NCI-H774 (cell line): ENCODE results near the gene KRT23.

ENCODE experiments used
- DNase-seq: peaks from one replicate; lab custom pipeline; 2025; lab: John Stamatoyannopoulos, UW

Gene KRT23

GRCh38 chr17:40937384-40937819 is at the start of gene KRT23:
KRT23 (minus strand) TSS chr17:40937646; CDS start chr17:40936603, 1,043 bp downstream.
- no peak for DNase-seq

- DNase-seq = no peak
Observed at GRCh38 chr17:40986920-40987319, 49.5 kb upstream of the KRT23 start.

DNA sequence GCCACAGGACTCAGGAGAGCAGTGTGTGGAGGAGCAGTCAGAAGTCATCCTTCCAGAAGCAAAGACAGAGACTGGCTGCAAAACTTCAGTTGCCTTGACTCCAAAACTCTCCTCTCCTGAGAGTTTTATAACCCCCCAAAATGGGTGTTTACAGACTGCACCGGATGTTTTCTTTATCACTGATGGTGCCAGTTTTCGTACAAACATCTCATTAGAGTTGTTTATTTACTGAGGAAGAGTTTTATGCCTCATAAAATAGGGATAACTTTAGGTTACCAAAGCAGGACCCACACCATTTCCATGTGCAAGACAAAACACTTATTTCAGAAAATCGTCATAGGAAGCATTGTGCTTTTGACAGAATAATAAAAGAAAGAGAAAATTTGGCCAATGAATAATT is 46.8 kb upstream of the KRT23 start, which contains the start of gene KRT40:
Gene KRT40 (minus strand): TSS at position 101 of the 400 bp plus-strand sequence. CDS start 53 bp downstream, at position 48.
- DNase-seq = no peak

GRCh38 chr17:40981115-40981514 is 43.7 kb upstream of the KRT23 start:
- no peak for DNase-seq

DNA sequence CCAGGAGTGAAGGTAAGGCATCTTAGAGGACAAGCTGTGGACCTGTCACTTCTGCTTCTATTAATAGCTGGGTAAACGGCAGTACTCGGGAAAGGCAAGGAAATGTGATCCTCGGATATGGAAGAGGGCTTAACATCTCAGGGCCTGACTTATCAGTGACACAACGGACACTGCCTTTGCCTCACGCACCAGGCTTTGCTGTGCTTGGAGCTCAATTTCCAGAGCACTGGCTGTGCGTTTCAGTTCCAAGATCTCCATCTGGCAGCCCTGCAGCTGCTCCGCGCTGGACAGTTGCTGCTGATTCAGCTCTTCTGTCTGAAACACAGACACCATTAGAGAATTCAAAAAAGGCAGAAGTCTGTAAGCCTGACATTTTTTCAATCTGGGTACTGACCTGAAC is 43.1 kb upstream of the KRT23 start:
- no peak for DNase-seq

- DNase-seq = no peak
Observed at GRCh38 chr17:40980117-40980516, 42.7 kb upstream of the KRT23 start.

- no peak for DNase-seq
Observed at GRCh38 chr17:40978575-40979151, 41.2 kb upstream of the KRT23 start.

DNA sequence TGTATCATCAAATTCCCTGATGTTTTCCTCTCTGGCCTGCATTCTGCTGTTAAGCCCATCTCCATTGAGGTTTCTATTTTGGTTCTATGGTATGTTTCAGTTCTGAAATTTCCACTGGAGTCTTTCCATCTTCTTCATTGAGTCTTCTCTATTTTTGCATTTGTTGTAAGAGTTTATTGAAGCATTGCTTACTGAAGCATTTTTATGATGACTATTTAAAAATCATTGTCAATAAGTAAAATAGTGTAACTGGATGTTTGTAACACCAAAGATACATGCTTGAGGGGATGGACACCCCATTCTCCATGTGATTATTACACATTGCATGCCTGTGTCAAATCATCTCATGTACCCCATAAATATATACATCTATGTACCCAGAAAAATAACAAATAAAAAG is 38.1 kb upstream of the KRT23 start:
- no peak for DNase-seq

DNA sequence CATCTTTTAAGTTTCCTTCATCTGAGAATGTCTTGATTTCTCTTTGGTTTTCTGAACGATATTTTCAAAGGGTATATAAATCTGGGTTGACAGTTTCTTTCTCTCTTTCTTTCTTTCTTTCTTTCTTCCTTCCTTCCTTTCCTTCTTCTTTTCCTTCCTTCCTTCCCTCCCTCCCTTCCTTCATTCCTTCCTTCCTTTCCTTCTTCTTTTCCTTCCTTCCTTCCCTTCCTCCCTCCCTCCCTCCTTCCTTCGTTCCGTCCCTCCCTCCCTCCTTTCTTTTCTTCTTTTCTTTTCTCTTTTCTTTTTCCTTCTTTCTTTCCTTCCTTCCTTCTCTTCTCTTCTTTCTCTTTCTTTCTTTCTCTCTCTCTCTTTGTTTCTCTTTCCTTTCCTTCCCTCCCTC is 36.9 kb upstream of the KRT23 start:
- no peak for DNase-seq

DNA sequence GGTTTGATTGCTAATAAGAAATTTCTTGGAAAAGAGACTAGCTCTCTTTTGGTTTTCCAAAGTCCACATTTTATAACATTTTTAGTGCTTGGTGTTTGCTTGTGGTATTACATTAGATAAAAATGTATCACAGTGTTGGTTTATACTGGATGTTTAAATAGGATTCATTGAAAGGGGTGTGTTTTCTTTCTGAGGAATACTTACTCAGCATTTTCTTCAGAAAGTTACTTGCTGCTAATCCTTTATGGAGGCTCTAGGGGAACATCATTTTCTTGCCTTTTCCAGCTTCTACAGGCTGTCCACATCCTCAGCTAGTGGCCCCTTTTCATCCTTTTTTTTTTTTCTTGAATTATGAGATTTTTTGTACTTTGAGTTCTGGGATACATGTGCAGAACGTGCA is 30.1 kb upstream of the KRT23 start:
- no peak for DNase-seq

DNA sequence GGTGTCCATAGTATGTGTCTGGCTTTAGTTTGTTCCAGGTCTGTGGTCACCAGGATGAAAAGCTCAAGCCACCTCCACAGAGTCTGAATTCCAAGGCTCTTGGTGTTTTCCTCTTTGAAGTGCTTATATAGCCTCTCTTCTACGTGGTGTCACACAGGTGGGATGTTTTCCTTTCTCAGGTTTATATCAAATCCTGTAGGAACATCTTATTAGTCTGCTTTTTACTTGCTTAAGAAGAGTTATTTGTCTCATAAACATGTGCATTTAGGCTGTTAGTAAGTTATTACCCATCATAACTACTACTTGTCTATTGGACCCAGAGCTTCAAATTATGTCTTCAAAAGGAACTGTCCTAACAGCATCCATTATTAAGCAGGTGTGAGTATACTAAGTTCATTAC is 29.4 kb upstream of the KRT23 start, which contains the start of gene KRT39:
Gene KRT39 (minus strand): TSS at position 101 of the 400 bp plus-strand sequence. CDS start 92 bp downstream, at position 9.
- no peak for DNase-seq

DNA sequence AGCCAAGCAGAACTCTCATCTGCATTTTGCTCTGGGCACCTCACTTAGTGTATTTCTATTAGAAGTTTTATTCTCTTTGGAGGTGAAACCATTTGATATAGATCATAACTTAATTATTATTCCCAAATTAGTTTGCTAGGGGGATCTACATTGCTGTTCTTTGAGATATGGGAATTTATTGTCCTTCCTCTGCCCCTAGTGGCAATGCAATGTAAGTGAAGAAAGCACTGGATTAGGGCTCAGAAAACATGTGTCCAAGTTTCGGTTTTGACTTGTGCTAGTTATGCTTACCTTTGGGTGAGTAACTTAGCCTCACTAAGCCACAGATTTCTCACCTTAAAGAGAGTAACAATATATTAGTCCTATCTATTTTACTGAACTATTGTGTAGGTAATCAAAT is 26.4 kb upstream of the KRT23 start:
- DNase-seq = no peak

GRCh38 chr17:40962059-40962561 is 24.7 kb upstream of the KRT23 start:
- no peak for DNase-seq

- DNase-seq = no peak
Observed at GRCh38 chr17:40961591-40961990, 24.1 kb upstream of the KRT23 start.

- DNase-seq = no peak
Observed at GRCh38 chr17:40960144-40960543, 22.7 kb upstream of the KRT23 start.

- peak; percentile 22 for DNase-seq
Observed at GRCh38 chr17:40958086-40958953, 20.9 kb upstream of the KRT23 start.

- no peak for DNase-seq
Observed at GRCh38 chr17:40956401-40957254, 19.2 kb upstream of the KRT23 start.

DNA sequence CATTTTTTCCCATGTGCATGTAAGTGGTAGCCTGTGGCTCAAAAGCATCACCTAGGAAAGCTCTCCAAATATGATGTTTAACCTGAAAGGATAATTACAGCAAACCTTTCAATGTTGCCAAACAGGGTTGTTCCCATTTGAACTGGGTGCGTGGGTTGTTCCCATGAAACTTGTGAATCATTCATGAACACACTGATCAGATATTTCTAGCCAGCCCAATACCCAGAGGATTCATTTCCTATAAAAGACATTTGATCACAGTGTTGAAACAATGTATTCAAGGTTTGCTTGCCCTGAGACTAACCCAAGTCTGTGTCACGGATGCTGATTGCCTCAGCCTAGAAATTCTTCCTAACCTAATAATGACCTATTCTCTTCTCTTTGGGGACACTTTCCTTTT is 16.4 kb upstream of the KRT23 start:
- no peak for DNase-seq

DNA sequence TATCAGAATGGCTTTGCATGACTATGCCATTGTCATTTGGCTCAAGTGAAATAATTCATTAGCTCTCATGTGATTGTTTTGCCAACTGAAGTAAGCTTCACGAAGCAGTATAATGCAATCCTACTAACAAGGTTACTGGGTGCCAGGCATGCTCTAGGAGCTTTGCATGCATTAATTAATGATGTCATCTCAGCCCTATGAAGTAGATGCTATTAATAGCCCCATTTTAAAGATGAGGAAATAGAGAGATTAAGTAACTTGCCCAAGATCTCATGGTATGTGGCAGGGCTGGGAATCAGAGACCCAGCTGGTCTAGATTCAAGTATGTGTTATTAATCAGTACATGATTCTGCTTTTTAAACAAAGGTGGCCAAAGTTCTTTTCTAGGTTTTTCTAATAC is 15.2 kb upstream of the KRT23 start:
- no peak for DNase-seq

DNA sequence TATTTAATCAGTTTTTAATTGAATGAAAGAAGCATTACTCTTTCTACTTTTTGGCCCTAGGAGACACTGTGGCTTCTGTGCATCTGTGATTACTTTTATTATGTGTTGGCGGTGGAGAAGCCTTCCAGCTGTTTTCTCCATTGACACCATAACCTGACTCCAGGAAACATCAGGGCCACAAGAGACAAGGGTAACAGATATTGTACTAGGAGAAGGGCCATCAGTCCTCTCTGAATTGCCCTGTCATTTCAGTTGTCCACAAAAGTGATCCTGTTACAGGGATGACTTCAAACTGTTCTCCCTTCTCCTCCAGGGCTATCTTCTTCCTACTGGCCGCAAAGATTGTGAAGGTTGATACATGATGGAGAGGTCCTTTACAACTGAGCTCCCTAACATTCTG is 14.7 kb upstream of the KRT23 start:
- DNase-seq = no peak

DNA sequence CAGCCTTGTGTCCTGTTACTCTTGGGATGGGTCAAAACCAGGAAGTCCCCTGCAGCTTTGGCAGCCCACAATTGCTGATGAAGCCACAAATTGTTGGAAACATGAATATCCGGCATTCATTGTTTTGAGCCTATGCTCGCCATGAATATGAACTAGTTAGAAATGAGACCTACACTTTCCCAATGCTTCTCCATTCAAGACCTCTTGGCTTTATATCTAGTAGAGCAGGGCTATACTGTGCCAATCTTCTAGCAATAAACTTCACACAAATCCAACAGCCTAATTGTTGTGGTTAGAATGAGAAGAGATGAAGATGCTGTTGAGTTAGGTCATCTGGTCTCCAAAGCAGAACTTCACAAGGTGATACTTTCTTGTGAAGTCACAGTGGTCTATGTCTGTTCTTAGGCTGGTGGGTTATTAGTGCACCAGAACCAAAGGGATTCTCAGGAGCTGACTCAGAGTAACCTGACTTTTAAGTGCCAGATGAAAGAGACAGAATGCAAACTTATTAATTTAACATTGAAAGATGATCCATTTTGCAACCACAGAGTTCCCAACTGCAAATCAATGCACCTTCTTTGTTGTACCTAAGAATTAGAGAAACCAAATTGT is 13.7 kb upstream of the KRT23 start:
- no peak for DNase-seq

DNA sequence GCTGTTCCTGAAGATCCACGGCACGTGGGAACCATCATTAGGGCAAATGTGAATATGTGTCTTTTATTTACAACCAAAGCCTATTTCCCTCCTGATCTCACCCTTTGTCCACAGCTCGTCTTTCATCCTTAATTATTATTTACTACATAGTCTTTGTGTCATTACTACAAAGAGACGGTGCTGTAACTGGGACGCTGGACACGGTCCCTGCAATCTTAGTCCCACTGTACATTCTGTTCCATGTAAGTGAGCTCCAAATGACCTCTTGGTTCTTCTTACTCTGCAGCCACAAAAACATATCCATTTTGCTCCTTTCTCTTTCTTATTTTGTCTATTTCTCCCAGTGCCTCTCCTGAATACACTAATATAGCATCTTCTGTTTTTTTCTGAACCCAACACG is 12.7 kb upstream of the KRT23 start:
- peak; percentile 9 for DNase-seq
